MG63 (cell line): ENCODE results near the gene PDZD2. TPM values are rescaled to one million over a fixed set of nuclear protein-coding genes. Genes with fewer than 3 reads are reported as not detected.

Experiments
- DNase-seq: peaks from one replicate; pipeline ENCODE4 v3.0.0-alpha.2; 2020
- H3K27me3 ChIP-seq: fragments of 250-450 bp; sonication (Bioruptor Pico); 2 replicates; pipeline ENCODE4 v1.5.1; 2020; ENCODE audit warnings: mild to moderate bottlenecking, moderate library complexity
- H3K36me3 ChIP-seq: fragments of 250-450 bp; sonication (Bioruptor Pico); 2 replicates; pipeline ENCODE4 v1.5.1; 2020; ENCODE audit warnings: mild to moderate bottlenecking, moderate library complexity
- H3K4me3 ChIP-seq: fragments of 250-450 bp; sonication (Bioruptor Pico); 2 replicates; pipeline ENCODE4 v1.5.1; 2020; ENCODE audit warnings: mild to moderate bottlenecking, moderate library complexity
- H3K9me3 ChIP-seq: fragments of 250-450 bp; sonication (Bioruptor Pico); 2 replicates; pipeline ENCODE4 v1.5.1; 2020; ENCODE audit warnings: mild to moderate bottlenecking, moderate library complexity
- total RNA-seq: library from RNA; depleted of rRNA; stranded (reverse); fragments of >200 nt; shearing (Covaris generic); gene quantifications from 2 replicates; pipeline ENCODE4 v1.2.3, GENCODE V29; 2014; ENCODE audit warnings: low replicate concordance; rRNA removed

PDZD2 gene
- total RNA-seq, 1 experiment from 2014 or later: 0.13 TPM

DNA sequence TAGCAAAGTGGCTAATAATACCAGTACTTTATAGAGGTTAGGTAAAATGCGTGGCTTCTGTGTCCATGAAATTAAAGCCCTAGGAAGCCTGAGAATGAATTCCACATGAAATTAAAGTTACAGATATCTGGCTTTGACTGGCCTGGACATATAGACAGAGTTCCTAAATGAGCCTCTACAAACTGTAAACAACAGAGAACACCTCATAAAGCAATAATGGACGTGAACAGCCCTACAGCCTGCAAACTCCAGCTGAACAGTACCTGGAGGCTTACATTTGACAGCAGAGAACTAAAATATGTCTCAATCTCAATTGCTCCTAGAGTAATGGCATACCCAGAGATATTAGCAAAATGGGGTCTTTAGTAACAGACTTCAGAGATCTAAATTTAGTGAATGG, 506.4 kb downstream of the PDZD2 start:
- H3K4me3 ChIP-seq: no peak overlapping the region
- no peak for DNase-seq
- no peaks in the 10 kb centered on the region for H3K27me3 ChIP-seq
- H3K9me3 ChIP-seq: no peaks in the 10 kb centered on the region
- H3K36me3 ChIP-seq: peaks cover 3% of the 10 kb centered on the region

DNA sequence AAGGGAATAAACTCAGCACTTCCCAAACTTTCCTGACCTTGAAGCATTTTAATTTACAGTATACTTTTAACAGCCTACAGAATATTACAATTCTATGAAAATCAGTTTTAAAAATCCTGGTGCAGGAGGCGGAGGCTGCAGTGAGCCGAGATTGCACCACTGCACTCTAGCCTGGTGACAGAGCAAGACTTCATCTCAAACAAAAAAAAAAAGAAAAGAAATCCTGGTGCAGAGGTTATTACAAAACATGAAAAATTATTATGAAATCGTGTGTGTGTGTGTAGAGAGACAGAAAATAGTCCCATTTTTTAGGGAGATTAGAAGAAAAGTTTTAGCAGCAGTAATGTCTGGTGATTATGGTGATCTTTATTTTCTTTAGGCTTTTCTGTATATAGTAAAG, 508.3 kb downstream of the PDZD2 start:
- Histone ChIP-seq H3K36me3 (peaks cover 5% of the 10 kb centered on the region), H3K4me3 (no peak overlapping the region), H3K9me3 (no peaks in the 10 kb centered on the region), H3K27me3 (no peaks in the 10 kb centered on the region)
- no peak for DNase-seq

DNA sequence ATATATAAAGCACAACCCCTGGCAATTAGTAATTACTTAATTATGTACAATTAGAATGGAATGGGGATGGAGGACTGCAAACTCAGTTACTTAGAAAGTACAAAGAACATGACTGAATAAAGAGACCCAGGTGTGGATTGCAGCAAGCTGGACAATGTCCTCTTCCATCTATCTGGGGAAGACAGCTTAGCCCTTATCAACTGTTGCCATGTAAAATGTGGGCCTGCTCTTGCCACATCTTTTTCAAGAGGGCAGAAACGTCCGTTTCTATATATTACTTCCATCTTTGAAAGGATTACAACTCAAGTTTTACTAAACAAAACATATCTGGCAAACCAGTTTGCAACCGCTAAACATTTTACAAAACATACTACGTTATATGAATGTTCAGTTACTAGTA, 509.0 kb downstream of the PDZD2 start:
- no peaks in the 10 kb centered on the region for H3K27me3 ChIP-seq
- H3K36me3 ChIP-seq: peaks cover 8% of the 10 kb centered on the region
- H3K4me3 ChIP-seq: no peak overlapping the region
- DNase-seq: no peak
- no peaks in the 10 kb centered on the region for H3K9me3 ChIP-seq

DNA sequence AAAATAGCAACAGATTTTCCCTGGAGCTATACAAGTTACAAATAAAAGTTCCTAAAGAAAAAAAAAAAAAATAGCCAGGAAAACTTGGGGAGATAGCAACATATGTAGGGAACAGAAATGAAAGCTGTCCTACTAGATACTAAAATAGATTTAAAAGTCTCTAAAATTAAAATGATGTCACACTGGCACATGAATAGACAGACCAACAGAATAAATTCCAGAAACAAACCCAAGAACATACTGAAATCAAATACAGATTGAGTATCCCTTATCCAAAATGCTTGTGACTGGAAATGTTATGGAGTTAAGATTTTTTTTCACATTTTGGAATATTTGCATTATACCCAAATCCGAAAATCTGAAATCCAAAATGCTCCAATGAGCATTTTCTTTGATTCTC, 511.4 kb downstream of the PDZD2 start:
- DNase-seq: no peak
- Histone ChIP-seq H3K9me3 (no peaks in the 10 kb centered on the region), H3K36me3 (peaks cover 6% of the 10 kb centered on the region), H3K27me3 (no peaks in the 10 kb centered on the region), H3K4me3 (no peak overlapping the region)

DNA sequence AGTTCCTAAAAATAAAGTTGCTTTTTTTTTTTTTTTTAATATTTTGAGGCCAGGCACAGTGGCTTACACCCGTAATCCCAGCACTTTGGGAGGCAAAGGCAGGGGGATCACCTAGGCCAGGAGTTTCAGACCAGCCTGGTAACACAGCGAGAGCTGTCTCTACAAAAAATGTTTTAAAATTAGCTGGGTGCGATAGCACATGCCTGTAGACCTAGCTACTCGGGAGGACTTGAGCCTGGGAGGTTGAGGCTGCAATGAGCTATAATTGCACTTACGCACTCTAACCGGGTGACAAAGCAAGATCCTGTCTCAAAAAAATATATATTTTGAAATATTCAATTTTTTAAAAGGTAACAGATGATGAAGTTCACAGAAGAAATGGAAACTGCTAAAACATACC, 512.3 kb downstream of the PDZD2 start:
- no peaks in the 10 kb centered on the region for H3K27me3 ChIP-seq
- H3K36me3 ChIP-seq: peaks cover 6% of the 10 kb centered on the region
- H3K9me3 ChIP-seq: no peaks in the 10 kb centered on the region
- no peak overlapping the region for H3K4me3 ChIP-seq
- DNase-seq: no peak

DNA sequence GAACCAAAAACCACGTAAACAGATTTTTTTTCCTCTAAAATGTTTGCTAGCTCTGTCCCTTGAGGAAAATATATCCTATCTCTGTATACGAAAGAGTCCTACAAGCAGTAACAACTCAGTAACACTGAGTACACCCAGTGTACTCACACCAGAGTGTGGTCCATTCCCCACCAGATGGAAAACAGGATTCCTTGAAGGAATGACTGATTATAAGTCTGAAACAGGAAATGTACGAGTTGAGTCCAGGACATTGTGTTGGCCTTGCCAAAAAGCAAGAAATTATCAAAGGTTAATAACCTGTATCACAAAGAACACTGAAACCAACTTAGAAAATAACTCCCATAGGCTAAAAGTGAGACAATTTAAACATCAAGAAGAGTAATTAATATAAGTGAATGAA, 514.8 kb downstream of the PDZD2 start:
- Histone ChIP-seq H3K4me3 (no peak overlapping the region), H3K9me3 (no peaks in the 10 kb centered on the region), H3K36me3 (peaks cover 21% of the 10 kb centered on the region), H3K27me3 (no peaks in the 10 kb centered on the region)
- no peak for DNase-seq

DNA sequence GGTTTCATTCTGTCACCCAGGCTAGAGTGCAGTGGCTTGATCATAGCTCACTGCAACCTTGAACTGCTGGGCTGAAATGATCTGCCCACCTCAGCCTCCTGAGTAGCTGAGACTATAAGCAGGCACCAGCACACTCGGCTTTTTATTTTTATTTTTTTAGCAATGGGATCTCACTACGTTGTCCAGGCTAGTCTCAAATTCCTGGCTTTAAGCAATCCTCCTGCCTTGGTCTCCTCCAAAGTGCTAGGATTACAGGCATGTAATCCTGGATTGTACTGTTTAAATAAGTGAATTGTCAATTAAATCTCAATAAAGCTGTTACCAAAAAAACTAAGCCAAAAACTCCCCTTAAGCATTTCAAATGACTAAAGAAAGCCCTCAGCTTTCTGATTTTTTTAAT, 516.3 kb downstream of the PDZD2 start:
- no peak for DNase-seq
- H3K4me3 ChIP-seq: no peak overlapping the region
- no peaks in the 10 kb centered on the region for H3K27me3 ChIP-seq
- H3K9me3 ChIP-seq: no peaks in the 10 kb centered on the region
- H3K36me3 ChIP-seq: peaks cover 22% of the 10 kb centered on the region

DNA sequence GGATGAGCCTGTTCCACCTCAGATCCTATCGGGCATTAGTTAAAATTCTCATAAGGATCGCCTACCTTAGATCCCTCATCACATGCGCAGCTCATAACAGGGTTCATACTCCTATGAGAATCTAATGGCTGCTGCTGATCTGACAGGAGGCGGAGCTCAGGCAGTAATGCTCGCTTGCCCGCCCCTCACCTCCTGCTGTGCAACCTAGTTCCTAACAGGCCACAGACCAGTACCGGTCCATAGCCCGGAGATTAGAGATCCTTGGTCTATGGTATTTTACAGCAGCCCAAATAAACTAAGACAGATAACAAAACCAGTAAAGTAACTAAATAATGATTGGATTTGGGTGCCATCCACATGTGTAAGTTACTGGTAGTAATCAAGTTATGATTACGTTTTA, 517.7 kb downstream of the PDZD2 start:
- Histone ChIP-seq H3K36me3 (peaks cover 21% of the 10 kb centered on the region), H3K27me3 (no peaks in the 10 kb centered on the region), H3K9me3 (no peaks in the 10 kb centered on the region), H3K4me3 (no peak overlapping the region)
- DNase-seq: no peak

DNA sequence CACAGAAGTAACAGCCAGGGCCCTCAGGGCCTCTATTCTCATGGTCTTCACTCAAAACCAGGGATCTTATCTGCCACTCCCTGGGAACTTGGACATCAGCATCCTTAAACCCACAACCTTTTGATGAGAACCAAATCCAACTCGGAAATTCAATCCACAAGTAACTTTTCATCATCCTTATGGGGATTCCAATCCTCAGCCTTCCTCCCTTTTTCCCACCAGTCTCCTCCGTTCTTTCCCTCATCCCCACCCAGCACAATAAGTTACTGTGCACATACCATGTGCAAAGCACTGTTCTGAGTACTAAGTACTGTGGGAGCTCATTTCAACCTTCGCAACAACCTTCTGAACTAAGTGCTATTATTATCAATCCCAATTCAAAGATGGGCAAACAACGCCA, 518.1 kb downstream of the PDZD2 start:
- Histone ChIP-seq H3K36me3 (peaks cover 19% of the 10 kb centered on the region), H3K27me3 (no peaks in the 10 kb centered on the region), H3K9me3 (no peaks in the 10 kb centered on the region), H3K4me3 (no peak overlapping the region)
- DNase-seq: no peak

DNA sequence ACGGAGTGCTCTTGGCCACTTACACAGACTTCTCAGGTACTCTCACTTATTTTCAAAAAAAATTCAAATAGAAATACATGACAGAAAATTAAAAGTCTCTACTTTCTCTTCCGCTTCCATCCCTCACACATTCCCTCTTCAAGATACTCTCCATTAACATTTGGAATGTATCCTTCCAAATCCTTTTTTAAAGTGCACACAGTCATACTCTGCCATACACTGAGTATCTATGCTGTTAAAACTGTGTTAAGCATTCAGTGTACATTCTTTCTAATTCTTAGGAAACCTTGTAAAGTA, 519.7 kb downstream of the PDZD2 start:
- peaks cover 15% of the 10 kb centered on the region for H3K36me3 ChIP-seq
- H3K9me3 ChIP-seq: no peaks in the 10 kb centered on the region
- no peaks in the 10 kb centered on the region for H3K27me3 ChIP-seq
- no peak for DNase-seq
- H3K4me3 ChIP-seq: no peak overlapping the region

DNA sequence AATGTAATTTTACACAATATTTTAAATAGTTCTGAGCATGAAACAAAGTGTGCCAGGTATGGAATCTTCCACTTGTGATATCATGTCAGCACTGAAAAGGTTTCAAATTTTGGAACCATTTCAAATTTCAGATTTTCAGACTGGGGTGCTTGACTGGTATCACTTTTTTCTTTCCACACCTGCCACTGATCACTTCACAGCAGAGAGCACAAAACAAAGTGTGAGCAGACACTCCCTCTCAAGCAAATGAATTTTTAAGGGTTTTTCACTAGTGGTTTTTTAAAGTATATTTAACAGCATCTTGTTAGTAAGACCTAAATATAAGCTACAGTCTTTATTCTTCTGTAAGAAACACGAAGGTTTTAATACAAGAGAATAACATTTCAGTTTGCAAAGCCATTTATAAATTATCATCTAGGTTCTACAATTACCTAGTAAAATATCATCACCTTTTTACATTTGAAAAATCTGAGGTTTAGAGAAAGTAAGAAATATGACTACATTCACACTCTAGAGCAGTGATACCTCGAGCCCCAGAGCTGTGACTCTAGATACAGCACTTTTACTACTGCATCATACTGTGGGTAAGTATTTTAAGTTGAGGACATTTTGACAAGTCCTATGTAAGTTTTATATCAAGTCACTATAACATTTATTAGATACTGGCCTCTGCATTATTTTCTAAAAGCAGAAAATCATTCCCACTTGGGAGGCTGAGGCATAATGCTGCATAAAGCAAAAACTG, 520.6 kb downstream of the PDZD2 start:
- no peaks in the 10 kb centered on the region for H3K27me3 ChIP-seq
- no peaks in the 10 kb centered on the region for H3K9me3 ChIP-seq
- peaks cover 15% of the 10 kb centered on the region for H3K36me3 ChIP-seq
- DNase-seq: no peak
- no peak overlapping the region for H3K4me3 ChIP-seq

DNA sequence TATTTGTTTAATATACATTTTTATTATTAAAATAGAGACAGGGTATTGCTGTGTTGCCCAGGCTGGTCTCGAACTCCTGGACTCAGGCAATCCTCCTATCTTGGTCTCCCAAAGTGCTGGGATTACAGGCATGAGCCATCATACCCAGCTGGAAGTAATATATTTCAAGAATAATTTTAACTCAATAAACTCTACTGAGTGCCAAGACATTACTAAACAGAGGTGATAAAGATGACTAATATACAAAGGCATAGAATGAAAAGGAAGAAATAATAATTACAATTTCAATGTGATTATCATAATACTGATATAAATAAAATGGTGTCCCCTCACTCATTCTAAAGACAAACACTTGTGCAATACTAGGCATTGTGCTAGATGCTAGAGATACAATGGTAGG, 521.3 kb downstream of the PDZD2 start:
- no peak for DNase-seq
- H3K36me3 ChIP-seq: peaks cover 19% of the 10 kb centered on the region
- no peaks in the 10 kb centered on the region for H3K27me3 ChIP-seq
- no peak overlapping the region for H3K4me3 ChIP-seq
- no peaks in the 10 kb centered on the region for H3K9me3 ChIP-seq

Other genes starting within 250 kb of the PDZD2 start
- gene DROSHA, start 107.0 kb upstream of the PDZD2 start, total RNA-seq: 47.1 and 79.5 TPM in 2 replicates
- 2.9 and 3.5 TPM in 2 replicates for gene C5orf22, start 106.8 kb upstream of the PDZD2 start, total RNA-seq